WTC11 (cell line): ENCODE results near the gene STK10. TPM values are rescaled to one million over a fixed set of nuclear protein-coding genes. Genes with fewer than 3 reads are reported as not detected.

Experiments used
- ATAC-seq: fragments of 200-7000 bp; cut with Tn5 transposase; 2 replicates; pipeline ENCODE4 v1.10.0; 2021; ENCODE audit warnings: mild to moderate bottlenecking, moderate library complexity
- CTCF ChIA-PET: fragments of 300-600 bp; sonication (Branson Sonifier 250); formaldehyde crosslinking; loops from one replicate; lab custom pipeline; 2021; ENCODE audit warnings: antibody characterized with exemption; lab: Charles Lee
- POLR2A ChIA-PET: fragments of 350-600 bp; sonication (Branson Sonifier 250); formaldehyde crosslinking; loops from one replicate; lab custom pipeline; 2021; ENCODE audit warnings: antibody characterized with exemption; lab: Charles Lee
- DNase-seq: peaks from one replicate; pipeline ENCODE4 v3.0.0; 2021; ENCODE audit warnings: low spot score
- H3K27ac Mint-ChIP-seq: 2 replicates; pipeline ENCODE4 v1.8.0; 2021; ENCODE audit warnings: mixed read lengths
- H3K27me3 Mint-ChIP-seq: 2 replicates; pipeline ENCODE4 v1.8.0; 2021; ENCODE audit warnings: low read depth, mild to moderate bottlenecking, moderate library complexity, mixed read lengths
- H3K36me3 Mint-ChIP-seq: 2 replicates; pipeline ENCODE4 v1.8.0; 2021; ENCODE audit warnings: mixed read lengths
- H3K4me1 Mint-ChIP-seq: 2 replicates; pipeline ENCODE4 v1.8.0; 2022; ENCODE audit warnings: mixed read lengths
- H3K4me3 Mint-ChIP-seq: 2 replicates; pipeline ENCODE4 v1.8.0; 2021; ENCODE audit warnings: mild to moderate bottlenecking, moderate library complexity, mixed read lengths
- H3K9me3 Mint-ChIP-seq: 2 replicates; pipeline ENCODE4 v1.8.0; 2021; ENCODE audit warnings: mixed read lengths
- ATF1 ChIP-seq: sonication (generic); formaldehyde crosslinking; IDR thresholded peaks from 2 replicates; pipeline ENCODE4 v1.8.1; 2023; ENCODE audit warnings: mild to moderate bottlenecking, moderate library complexity, missing genetic modification reagents
- ESRRA ChIP-seq: sonication (generic); formaldehyde crosslinking; IDR thresholded peaks from 2 replicates; pipeline ENCODE4 v1.8.1; 2022; ENCODE audit warnings: mild to moderate bottlenecking, missing genetic modification reagents, borderline replicate concordance
- FOXP1 ChIP-seq: sonication (generic); formaldehyde crosslinking; IDR thresholded peaks from 2 replicates; pipeline ENCODE4 v1.8.0; 2022; ENCODE audit warnings: missing genetic modification reagents, mild to moderate bottlenecking, moderate library complexity, borderline replicate concordance
- NFE2L1 ChIP-seq: sonication (generic); formaldehyde crosslinking; IDR thresholded peaks from 2 replicates; pipeline ENCODE4 v1.8.1; 2023; ENCODE audit warnings: missing genetic modification reagents
- NFYB ChIP-seq: sonication (generic); formaldehyde crosslinking; conservative IDR thresholded peaks from 2 replicates; pipeline ENCODE4 v1.8.0; 2022; ENCODE audit warnings: low read depth, missing genetic modification reagents
- RORB ChIP-seq: fragments of 250-450 bp; sonication (Bioruptor Pico); IDR thresholded peaks from 2 replicates; pipeline ENCODE4 v1.9.0; 2021; ENCODE audit warnings: mild to moderate bottlenecking
- SOX15 ChIP-seq: fragments of 250-450 bp; sonication (Bioruptor Pico); IDR thresholded peaks from 2 replicates; pipeline ENCODE4 v1.9.0; 2021; ENCODE audit warnings: mild to moderate bottlenecking
- SP1 ChIP-seq: sonication (generic); formaldehyde crosslinking; conservative IDR thresholded peaks from 2 replicates; pipeline ENCODE4 v1.8.1; 2022; ENCODE audit warnings: missing genetic modification reagents
- TEAD4 ChIP-seq: sonication (generic); formaldehyde crosslinking; IDR thresholded peaks from 2 replicates; pipeline ENCODE4 v1.8.0; 2022; ENCODE audit warnings: mild to moderate bottlenecking, missing genetic modification reagents
- ZBTB21 ChIP-seq: sonication (generic); formaldehyde crosslinking; IDR thresholded peaks from 2 replicates; pipeline ENCODE4 v1.8.1; 2023; ENCODE audit warnings: mild to moderate bottlenecking, missing genetic modification reagents, borderline replicate concordance
- total RNA-seq: library from RNA; stranded (reverse); gene quantifications from 3 replicates; pipeline ENCODE4 v1.2.3, GENCODE V29; 2021
- TF ChIP-seq, protein P1 (sequence below): fragments of 250-450 bp; sonication (Bioruptor Pico); IDR thresholded peaks from 2 replicates; pipeline ENCODE4 v1.9.0; 2021; ENCODE audit warnings: moderate library complexity, mild to moderate bottlenecking, inconsistent platforms, borderline replicate concordance
- TF ChIP-seq, protein P2 (sequence below): sonication (generic); formaldehyde crosslinking; IDR thresholded peaks from 2 replicates; pipeline ENCODE4 v1.8.0; 2023; ENCODE audit warnings: missing genetic modification reagents
- TF ChIP-seq, protein P3 (sequence below): fragments of 250-450 bp; sonication (Bioruptor Pico); IDR thresholded peaks from 2 replicates; pipeline ENCODE4 v1.9.0; 2021; ENCODE audit warnings: mild to moderate bottlenecking
- TF ChIP-seq, protein P4 (sequence below): sonication (generic); formaldehyde crosslinking; IDR thresholded peaks from 2 replicates; pipeline ENCODE4 v1.8.0; 2023; ENCODE audit warnings: missing genetic modification reagents, mild to moderate bottlenecking, borderline replicate concordance
- TF ChIP-seq, protein P5 (sequence below): sonication (generic); formaldehyde crosslinking; IDR thresholded peaks from 2 replicates; pipeline ENCODE4 v1.8.1; 2023; ENCODE audit warnings: mild to moderate bottlenecking, missing genetic modification reagents, moderate library complexity
- TF ChIP-seq, protein P6 (sequence below): sonication (generic); formaldehyde crosslinking; IDR thresholded peaks from 2 replicates; pipeline ENCODE4 v1.8.1; 2022; ENCODE audit warnings: mild to moderate bottlenecking, missing genetic modification reagents, moderate library complexity, borderline replicate concordance
- TF ChIP-seq, protein P7 (sequence below): sonication (generic); formaldehyde crosslinking; IDR thresholded peaks from 2 replicates; pipeline ENCODE4 v1.8.1; 2023; ENCODE audit warnings: mild to moderate bottlenecking, missing genetic modification reagents, borderline replicate concordance

The STK10 gene
- total RNA-seq, 1 experiment from 2014 or later = 20.5 TPM

DNA sequence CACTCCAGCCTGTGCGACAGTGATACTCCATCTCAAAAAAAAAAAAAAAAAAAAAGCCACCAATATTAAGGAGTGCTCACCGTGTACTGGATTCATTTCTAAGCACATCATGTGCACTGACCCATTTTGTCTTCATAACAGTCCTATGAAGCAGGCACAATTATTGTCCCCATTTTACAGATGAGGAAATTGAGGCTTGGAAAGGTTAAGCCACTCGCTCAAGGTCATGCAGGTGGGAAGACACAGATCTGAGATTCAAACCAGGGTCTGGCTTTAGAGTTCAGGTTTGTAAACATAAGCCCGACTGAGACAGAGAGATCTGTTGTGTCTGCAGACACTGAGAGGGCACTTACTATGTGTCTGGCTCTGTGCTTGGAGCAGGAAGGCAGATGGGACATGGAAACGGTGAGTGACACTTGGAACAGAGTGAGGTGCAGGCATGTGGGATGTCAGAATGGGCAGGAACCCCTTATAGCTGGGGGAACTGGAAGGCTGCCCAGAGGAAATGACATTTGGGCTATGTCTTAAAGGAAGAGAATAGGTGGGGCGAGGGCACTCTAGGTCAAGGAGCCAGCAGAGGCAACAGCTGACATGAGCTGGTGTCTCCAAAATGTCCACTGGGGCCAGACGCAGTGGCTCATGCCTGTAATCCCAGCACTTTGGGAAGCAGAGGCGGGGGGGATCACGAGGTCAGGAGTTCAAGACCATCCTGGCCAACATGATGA is 69.9 kb downstream of the STK10 start:
- Mint-ChIP-seq H3K4me1 (no peaks in the 10 kb centered on the region), H3K4me3 (no peak overlapping the region), H3K9me3 (peaks cover 3% of the 10 kb centered on the region; the same call in 1 of the 2 replicates), H3K36me3 (peaks cover 9% of the 10 kb centered on the region), H3K27me3 (0 out of 2 replicates have a peak, but pooled peaks cover 2% of the 10 kb centered on the region), H3K27ac (0 out of 2 replicates have a peak overlapping the region, but pooled peaks have one; percentile 2)
- TF ChIP-seq ATF1 (CRISPR knock-in tag) (no peak), RORB (CRISPR knock-in tag) (no peak), TEAD4 (CRISPR knock-in tag) (no peak), NFYB (CRISPR knock-in tag) (no peak), NFE2L1 (no peak), SP1 (CRISPR knock-in tag) (no peak), ZBTB21 (CRISPR knock-in tag) (no peak), SOX15 (no peak), FOXP1 (CRISPR knock-in tag) (no peak), ESRRA (CRISPR knock-in tag) (no peak)
- TF ChIP-seq, protein P1, sequence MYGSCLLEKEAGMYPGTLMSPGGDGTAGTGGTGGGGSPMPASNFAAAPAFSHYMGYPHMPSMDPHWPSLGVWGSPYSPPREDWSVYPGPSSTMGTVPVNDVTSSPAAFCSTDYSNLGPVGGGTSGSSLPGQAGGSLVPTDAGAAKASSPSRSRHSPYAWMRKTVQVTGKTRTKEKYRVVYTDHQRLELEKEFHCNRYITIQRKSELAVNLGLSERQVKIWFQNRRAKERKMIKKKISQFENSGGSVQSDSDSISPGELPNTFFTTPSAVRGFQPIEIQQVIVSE (CRISPR knock-in tag) = no peak
- TF ChIP-seq, protein P2, sequence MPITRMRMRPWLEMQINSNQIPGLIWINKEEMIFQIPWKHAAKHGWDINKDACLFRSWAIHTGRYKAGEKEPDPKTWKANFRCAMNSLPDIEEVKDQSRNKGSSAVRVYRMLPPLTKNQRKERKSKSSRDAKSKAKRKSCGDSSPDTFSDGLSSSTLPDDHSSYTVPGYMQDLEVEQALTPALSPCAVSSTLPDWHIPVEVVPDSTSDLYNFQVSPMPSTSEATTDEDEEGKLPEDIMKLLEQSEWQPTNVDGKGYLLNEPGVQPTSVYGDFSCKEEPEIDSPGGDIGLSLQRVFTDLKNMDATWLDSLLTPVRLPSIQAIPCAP (CRISPR knock-in tag) = no peak
- TF ChIP-seq, protein P3, sequence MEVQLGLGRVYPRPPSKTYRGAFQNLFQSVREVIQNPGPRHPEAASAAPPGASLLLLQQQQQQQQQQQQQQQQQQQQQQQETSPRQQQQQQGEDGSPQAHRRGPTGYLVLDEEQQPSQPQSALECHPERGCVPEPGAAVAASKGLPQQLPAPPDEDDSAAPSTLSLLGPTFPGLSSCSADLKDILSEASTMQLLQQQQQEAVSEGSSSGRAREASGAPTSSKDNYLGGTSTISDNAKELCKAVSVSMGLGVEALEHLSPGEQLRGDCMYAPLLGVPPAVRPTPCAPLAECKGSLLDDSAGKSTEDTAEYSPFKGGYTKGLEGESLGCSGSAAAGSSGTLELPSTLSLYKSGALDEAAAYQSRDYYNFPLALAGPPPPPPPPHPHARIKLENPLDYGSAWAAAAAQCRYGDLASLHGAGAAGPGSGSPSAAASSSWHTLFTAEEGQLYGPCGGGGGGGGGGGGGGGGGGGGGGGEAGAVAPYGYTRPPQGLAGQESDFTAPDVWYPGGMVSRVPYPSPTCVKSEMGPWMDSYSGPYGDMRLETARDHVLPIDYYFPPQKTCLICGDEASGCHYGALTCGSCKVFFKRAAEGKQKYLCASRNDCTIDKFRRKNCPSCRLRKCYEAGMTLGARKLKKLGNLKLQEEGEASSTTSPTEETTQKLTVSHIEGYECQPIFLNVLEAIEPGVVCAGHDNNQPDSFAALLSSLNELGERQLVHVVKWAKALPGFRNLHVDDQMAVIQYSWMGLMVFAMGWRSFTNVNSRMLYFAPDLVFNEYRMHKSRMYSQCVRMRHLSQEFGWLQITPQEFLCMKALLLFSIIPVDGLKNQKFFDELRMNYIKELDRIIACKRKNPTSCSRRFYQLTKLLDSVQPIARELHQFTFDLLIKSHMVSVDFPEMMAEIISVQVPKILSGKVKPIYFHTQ (CRISPR knock-in tag) = no peak
- TF ChIP-seq, protein P4, sequence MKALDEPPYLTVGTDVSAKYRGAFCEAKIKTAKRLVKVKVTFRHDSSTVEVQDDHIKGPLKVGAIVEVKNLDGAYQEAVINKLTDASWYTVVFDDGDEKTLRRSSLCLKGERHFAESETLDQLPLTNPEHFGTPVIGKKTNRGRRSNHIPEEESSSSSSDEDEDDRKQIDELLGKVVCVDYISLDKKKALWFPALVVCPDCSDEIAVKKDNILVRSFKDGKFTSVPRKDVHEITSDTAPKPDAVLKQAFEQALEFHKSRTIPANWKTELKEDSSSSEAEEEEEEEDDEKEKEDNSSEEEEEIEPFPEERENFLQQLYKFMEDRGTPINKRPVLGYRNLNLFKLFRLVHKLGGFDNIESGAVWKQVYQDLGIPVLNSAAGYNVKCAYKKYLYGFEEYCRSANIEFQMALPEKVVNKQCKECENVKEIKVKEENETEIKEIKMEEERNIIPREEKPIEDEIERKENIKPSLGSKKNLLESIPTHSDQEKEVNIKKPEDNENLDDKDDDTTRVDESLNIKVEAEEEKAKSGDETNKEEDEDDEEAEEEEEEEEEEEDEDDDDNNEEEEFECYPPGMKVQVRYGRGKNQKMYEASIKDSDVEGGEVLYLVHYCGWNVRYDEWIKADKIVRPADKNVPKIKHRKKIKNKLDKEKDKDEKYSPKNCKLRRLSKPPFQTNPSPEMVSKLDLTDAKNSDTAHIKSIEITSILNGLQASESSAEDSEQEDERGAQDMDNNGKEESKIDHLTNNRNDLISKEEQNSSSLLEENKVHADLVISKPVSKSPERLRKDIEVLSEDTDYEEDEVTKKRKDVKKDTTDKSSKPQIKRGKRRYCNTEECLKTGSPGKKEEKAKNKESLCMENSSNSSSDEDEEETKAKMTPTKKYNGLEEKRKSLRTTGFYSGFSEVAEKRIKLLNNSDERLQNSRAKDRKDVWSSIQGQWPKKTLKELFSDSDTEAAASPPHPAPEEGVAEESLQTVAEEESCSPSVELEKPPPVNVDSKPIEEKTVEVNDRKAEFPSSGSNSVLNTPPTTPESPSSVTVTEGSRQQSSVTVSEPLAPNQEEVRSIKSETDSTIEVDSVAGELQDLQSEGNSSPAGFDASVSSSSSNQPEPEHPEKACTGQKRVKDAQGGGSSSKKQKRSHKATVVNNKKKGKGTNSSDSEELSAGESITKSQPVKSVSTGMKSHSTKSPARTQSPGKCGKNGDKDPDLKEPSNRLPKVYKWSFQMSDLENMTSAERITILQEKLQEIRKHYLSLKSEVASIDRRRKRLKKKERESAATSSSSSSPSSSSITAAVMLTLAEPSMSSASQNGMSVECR = no peak
- TF ChIP-seq, protein P5, sequence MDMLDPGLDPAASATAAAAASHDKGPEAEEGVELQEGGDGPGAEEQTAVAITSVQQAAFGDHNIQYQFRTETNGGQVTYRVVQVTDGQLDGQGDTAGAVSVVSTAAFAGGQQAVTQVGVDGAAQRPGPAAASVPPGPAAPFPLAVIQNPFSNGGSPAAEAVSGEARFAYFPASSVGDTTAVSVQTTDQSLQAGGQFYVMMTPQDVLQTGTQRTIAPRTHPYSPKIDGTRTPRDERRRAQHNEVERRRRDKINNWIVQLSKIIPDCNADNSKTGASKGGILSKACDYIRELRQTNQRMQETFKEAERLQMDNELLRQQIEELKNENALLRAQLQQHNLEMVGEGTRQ (CRISPR knock-in tag) = no peak
- TF ChIP-seq, protein P6, sequence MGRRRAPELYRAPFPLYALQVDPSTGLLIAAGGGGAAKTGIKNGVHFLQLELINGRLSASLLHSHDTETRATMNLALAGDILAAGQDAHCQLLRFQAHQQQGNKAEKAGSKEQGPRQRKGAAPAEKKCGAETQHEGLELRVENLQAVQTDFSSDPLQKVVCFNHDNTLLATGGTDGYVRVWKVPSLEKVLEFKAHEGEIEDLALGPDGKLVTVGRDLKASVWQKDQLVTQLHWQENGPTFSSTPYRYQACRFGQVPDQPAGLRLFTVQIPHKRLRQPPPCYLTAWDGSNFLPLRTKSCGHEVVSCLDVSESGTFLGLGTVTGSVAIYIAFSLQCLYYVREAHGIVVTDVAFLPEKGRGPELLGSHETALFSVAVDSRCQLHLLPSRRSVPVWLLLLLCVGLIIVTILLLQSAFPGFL (CRISPR knock-in tag) = no peak
- TF ChIP-seq, protein P7, sequence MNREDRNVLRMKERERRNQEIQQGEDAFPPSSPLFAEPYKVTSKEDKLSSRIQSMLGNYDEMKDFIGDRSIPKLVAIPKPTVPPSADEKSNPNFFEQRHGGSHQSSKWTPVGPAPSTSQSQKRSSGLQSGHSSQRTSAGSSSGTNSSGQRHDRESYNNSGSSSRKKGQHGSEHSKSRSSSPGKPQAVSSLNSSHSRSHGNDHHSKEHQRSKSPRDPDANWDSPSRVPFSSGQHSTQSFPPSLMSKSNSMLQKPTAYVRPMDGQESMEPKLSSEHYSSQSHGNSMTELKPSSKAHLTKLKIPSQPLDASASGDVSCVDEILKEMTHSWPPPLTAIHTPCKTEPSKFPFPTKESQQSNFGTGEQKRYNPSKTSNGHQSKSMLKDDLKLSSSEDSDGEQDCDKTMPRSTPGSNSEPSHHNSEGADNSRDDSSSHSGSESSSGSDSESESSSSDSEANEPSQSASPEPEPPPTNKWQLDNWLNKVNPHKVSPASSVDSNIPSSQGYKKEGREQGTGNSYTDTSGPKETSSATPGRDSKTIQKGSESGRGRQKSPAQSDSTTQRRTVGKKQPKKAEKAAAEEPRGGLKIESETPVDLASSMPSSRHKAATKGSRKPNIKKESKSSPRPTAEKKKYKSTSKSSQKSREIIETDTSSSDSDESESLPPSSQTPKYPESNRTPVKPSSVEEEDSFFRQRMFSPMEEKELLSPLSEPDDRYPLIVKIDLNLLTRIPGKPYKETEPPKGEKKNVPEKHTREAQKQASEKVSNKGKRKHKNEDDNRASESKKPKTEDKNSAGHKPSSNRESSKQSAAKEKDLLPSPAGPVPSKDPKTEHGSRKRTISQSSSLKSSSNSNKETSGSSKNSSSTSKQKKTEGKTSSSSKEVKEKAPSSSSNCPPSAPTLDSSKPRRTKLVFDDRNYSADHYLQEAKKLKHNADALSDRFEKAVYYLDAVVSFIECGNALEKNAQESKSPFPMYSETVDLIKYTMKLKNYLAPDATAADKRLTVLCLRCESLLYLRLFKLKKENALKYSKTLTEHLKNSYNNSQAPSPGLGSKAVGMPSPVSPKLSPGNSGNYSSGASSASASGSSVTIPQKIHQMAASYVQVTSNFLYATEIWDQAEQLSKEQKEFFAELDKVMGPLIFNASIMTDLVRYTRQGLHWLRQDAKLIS (CRISPR knock-in tag) = no peak
- ChIA-PET CTCF (no interaction called here), POLR2A (no interaction called here)
- DNase-seq (no peak), ATAC-seq (no peak)
